AG04449 (cell line): ENCODE data around the gene IDI1.
"Not testable (repeated sequence)": the region's sequence is repeated elsewhere in the genome, so short reads cannot be mapped to it uniquely, and the experiment has no call there.

ENCODE experiments used
- CTCF ChIA-PET: fragments of 350-600 bp; formaldehyde crosslinking; extraction: SDS; loops from one replicate; lab custom pipeline; 2021; ENCODE audit warnings: antibody characterized with exemption; lab: Yijun Ruan, JAX
- POLR2A ChIA-PET: fragments of 400-600, 350-600 bp; formaldehyde crosslinking; extraction: SDS; loops from one replicate; lab custom pipeline; 2020; ENCODE audit warnings: antibody characterized with exemption, inconsistent platforms; lab: Yijun Ruan, JAX
- DNase-seq: peaks from one replicate; pipeline ENCODE4 v3.0.0-alpha.2; 2010; ENCODE audit warnings: low read depth, low spot score
- H3K4me3 ChIP-seq: 2 replicates; pipeline ENCODE4 v1.5.1; 2011; ENCODE audit warnings: low read depth, mild to moderate bottlenecking, control low read depth, low read length
- TF ChIP-seq, protein P1 (sequence below): IDR thresholded peaks from one replicate; pipeline ENCODE4 v1.5.1; 2011; ENCODE audit warnings: mild to moderate bottlenecking, moderate library complexity, low read length, control low read depth, inconsistent platforms; ENCODE audit not compliant: insufficient read depth; ENCODE audit errors: missing control alignments

Gene IDI1

DNA sequence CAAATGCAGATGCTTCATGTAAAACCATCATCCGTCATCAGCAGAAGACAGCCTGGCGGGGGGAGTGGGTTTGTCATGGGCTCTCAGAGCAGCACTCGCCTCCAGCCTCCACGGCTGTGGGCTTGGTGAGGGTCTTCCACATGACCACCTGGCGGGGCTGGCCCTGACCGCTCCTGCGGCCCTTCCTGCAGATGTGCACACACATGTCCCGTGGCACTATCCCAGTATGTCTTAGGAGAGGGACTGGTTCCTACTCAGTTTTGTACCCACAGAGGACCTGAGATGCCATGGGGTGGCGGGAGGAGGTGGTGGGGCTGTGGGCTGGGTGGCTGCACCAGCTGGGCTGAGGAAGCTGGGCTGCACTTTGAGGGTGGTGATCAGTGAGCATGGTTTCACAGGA is 28.0 kb downstream of the IDI1 start:
- POLR2A ChIA-PET: interaction anchor here (1.0 kb wide), 1 partner anchor 17 kb away, joined by 3 read pairs; no protein-coding TSS in a partner anchor
- CTCF ChIA-PET: no interaction called here
- TF ChIP-seq, protein P1, sequence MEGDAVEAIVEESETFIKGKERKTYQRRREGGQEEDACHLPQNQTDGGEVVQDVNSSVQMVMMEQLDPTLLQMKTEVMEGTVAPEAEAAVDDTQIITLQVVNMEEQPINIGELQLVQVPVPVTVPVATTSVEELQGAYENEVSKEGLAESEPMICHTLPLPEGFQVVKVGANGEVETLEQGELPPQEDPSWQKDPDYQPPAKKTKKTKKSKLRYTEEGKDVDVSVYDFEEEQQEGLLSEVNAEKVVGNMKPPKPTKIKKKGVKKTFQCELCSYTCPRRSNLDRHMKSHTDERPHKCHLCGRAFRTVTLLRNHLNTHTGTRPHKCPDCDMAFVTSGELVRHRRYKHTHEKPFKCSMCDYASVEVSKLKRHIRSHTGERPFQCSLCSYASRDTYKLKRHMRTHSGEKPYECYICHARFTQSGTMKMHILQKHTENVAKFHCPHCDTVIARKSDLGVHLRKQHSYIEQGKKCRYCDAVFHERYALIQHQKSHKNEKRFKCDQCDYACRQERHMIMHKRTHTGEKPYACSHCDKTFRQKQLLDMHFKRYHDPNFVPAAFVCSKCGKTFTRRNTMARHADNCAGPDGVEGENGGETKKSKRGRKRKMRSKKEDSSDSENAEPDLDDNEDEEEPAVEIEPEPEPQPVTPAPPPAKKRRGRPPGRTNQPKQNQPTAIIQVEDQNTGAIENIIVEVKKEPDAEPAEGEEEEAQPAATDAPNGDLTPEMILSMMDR: no peak
- no peak overlapping the region for H3K4me3 ChIP-seq
- DNase-seq: no peak

DNA sequence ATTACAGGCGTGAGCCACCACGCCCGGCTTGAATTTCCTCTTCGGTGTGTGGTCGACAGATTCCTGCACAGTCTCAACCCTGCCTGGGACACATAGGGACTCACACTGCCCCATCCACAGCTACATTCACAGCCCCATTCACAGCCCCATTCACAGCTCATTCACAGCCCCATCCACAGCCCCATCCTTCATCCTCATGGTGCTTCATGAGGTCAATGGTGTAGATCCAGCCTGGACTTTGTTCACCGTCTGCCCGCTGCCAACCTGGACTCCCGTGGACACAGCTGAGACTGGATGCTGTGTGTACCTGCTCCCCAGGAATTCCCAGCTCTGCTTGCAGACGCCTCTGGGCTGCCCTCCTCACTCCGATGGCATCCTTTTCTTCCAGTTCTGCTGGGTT is 28.5 kb downstream of the IDI1 start:
- POLR2A ChIA-PET: interaction anchor here (1.0 kb wide), 1 partner anchor 17 kb away, joined by 3 read pairs; no protein-coding TSS in a partner anchor
- CTCF ChIA-PET: no interaction called here
- no peak overlapping the region for H3K4me3 ChIP-seq
- DNase-seq: no peak
- TF ChIP-seq, protein P1: no peak

DNA sequence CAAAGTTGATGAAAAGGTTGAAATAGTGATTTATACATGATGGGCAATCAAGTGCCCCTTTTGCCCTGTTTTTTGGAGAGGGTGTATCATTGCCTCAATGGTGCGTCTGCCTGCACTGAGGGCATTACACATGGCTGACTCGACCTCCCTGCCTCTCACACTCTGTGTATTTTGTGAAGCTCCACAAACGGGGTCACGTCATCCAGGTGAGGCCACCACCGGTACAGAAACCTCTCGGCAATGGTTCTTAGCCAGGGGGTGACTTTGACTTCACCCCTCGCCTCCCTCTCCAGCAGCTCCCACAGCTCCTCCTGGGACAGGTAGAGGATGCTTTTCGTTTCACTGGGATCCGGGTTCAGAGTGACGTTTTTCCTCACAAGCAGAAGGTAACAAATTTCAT is 29.6 kb downstream of the IDI1 start:
- TF ChIP-seq, protein P1: no peak
- CTCF ChIA-PET: no interaction called here
- DNase-seq: no peak
- POLR2A ChIA-PET: no interaction called here
- H3K4me3 ChIP-seq: no peak overlapping the region

DNA sequence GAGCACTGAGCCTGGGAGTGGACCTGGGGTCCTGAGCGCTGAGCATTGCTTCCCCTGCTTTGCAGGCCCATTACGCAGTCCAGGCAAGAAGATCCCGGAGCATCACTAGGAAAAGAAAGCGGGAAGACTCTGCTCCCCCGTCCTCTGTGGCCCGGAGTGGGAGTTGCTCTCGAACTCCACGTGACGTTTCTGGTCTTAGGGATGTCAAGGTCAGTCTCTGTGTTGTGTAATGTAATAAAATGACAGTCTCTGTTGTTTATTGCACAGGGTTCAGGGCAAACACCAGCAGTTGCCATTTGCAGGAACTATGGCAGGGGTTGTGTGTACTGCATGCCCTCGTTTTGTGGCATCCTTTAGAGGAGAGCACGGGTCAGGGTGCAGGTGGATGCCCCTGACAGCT is 33.2 kb downstream of the IDI1 start:
- CTCF ChIA-PET: no interaction called here

GRCh38 chr10:1011696-1012095 is 37.2 kb downstream of the IDI1 start:
- ChIA-PET CTCF (no interaction called here), POLR2A (no interaction called here)
- TF ChIP-seq, protein P1: no peak
- no peak overlapping the region for H3K4me3 ChIP-seq
- no peak for DNase-seq

More for the DNA sequence above, 33.2 kb downstream of the IDI1 start:
- no peak overlapping the region for H3K4me3 ChIP-seq
- DNase-seq: no peak
- TF ChIP-seq, protein P1: no peak
- POLR2A ChIA-PET: no interaction called here

DNA sequence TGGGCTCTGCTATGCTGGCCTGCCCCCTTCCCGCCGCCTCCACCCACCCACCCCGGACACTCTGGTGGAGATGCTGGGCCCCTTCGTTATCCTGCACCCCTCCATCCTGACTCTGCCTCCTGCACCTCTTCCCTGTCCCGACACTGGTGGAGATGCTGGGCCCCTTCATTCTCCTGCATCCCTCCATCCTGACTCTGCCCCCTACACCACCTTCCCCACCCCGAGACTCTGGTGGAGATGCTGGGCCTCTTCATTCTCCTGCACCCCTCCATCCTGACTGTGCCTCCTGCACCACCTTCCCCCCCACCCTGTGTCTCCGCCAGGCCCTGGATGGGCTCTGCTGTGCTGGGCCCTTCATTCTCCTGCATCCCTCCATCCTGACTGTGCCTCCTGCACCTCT is 38.2 kb downstream of the IDI1 start:
- POLR2A ChIA-PET: no interaction called here

DNA sequence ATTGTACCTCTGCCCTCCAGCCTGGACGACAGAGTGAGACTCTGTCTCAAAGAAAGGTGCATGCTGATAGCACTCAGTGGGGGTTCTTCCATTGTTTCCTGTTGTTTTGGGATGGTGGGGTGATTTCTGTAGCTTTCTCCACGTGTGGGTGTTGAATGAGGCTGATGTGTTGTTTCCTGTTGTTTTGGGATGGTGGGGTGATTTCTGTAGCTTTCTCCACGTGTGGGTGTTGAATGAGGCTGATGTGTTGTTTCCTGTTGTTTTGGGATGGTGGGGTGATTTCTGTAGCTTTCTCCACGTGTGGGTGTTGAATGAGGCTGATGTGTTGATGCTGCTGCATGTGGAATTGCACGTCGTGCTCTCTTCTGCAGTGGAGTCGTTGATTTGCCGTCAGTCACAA is 39.0 kb downstream of the IDI1 start:
- H3K4me3 ChIP-seq, POLR2A ChIA-PET, CTCF ChIA-PET, DNase-seq: not testable (repeated sequence)

More for the DNA sequence above, 38.2 kb downstream of the IDI1 start:
- no peak for DNase-seq
- TF ChIP-seq, protein P1: no peak
- CTCF ChIA-PET: no interaction called here
- no peak overlapping the region for H3K4me3 ChIP-seq
